Activated CD4-positive, alpha-beta memory T cell treated with anti-CD3 and anti-CD28 coated beads, Interleukin-2, amount 10 ng/mL, durations not matched to agents 7 days and 5 days (primary cell): Measurements from ENCODE around the gene CELA2A. TPM values are rescaled to one million over a fixed set of nuclear protein-coding genes. Genes with fewer than 3 reads are reported as not detected.
A peak's percentile ranks its signal among the peaks of the same experiment; 100 is the strongest.

Experiments
- CTCF ChIA-PET: fragments of 350-600 bp; sonication (Branson Sonifier 250); formaldehyde crosslinking; loops from one replicate; lab custom pipeline; 2021; ENCODE audit warnings: antibody characterized with exemption, inconsistent platforms; lab: Charles Lee
- POLR2A ChIA-PET: fragments of 350-600 bp; sonication (Branson Sonifier 250); formaldehyde crosslinking; loops from one replicate; lab custom pipeline; 2021; ENCODE audit warnings: antibody characterized with exemption; lab: Charles Lee
- DNase-seq: peaks from one replicate; pipeline ENCODE4 v3.0.0-alpha.2; 2020
- H3K27ac Mint-ChIP-seq: one replicate; pipeline ENCODE4 v1.8.0; 2021; ENCODE audit warnings: mild to moderate bottlenecking, mixed read lengths
- H3K27me3 Mint-ChIP-seq: one replicate; pipeline ENCODE4 v1.8.0; 2021; ENCODE audit warnings: mixed read lengths
- H3K36me3 Mint-ChIP-seq: one replicate; pipeline ENCODE4 v1.8.0; 2021; ENCODE audit warnings: low read depth, mixed read lengths
- H3K4me1 Mint-ChIP-seq: one replicate; pipeline ENCODE4 v1.8.0; 2021; ENCODE audit warnings: mixed read lengths
- H3K4me3 Mint-ChIP-seq: one replicate; pipeline ENCODE4 v1.8.0; 2021; ENCODE audit warnings: mild to moderate bottlenecking, mixed read lengths
- H3K9me3 Mint-ChIP-seq: one replicate; pipeline ENCODE4 v1.8.0; 2021; ENCODE audit warnings: mixed read lengths
- total RNA-seq, 2 experiments: library from RNA; stranded (reverse); gene quantifications; one replicate each; pipeline ENCODE4 v1.2.3, GENCODE V29; 2021

CELA2A gene
- total RNA-seq, 2 experiments from 2014 or later, result not detected

DNA sequence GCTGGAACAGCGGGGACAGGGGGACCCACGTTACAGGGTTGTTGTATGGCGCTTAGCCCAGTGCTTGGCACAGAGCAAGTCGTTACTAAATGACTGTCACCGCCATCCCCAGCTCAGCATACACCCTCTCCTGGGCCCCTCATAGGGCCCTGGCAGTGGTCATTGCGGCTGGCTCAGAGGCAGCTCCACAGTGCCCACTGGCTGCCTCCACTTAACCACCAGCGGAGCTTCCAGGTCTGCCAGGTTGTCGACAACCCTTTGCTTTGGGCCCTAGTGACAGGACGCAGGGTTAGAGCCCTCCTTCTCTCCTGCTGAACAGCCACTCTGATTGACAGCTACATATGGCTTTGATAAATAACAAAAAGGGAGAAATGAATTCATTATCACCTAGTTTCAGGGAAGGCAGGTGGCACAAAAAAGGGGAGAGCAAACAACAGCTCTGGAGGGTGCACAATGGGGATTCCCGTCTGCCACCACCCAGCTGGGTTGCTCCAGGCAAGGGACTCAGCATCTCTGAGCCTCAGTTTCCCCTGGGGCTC, 42.0 kb upstream of the CELA2A start:
- DNase-seq, result no peak
- Mint-ChIP-seq H3K4me1 (peaks cover 74% of the 10 kb centered on the region), H3K27ac (no peak overlapping the region), H3K36me3 (peaks cover 54% of the 10 kb centered on the region), H3K9me3 (no peaks in the 10 kb centered on the region), H3K4me3 (no peak overlapping the region), H3K27me3 (no peaks in the 10 kb centered on the region)
- ChIA-PET CTCF (interaction anchor here (0.6 to 1.6 kb wide), 2 partner anchors 9 to 91 kb away, joined by 3 to 6 read pairs; no protein-coding TSS in a partner anchor), POLR2A (interaction anchor here (1.0 to 2.1 kb wide), 2 partner anchors 12 to 20 kb away, joined by 3 to 5 read pairs; no protein-coding TSS in a partner anchor)

DNA sequence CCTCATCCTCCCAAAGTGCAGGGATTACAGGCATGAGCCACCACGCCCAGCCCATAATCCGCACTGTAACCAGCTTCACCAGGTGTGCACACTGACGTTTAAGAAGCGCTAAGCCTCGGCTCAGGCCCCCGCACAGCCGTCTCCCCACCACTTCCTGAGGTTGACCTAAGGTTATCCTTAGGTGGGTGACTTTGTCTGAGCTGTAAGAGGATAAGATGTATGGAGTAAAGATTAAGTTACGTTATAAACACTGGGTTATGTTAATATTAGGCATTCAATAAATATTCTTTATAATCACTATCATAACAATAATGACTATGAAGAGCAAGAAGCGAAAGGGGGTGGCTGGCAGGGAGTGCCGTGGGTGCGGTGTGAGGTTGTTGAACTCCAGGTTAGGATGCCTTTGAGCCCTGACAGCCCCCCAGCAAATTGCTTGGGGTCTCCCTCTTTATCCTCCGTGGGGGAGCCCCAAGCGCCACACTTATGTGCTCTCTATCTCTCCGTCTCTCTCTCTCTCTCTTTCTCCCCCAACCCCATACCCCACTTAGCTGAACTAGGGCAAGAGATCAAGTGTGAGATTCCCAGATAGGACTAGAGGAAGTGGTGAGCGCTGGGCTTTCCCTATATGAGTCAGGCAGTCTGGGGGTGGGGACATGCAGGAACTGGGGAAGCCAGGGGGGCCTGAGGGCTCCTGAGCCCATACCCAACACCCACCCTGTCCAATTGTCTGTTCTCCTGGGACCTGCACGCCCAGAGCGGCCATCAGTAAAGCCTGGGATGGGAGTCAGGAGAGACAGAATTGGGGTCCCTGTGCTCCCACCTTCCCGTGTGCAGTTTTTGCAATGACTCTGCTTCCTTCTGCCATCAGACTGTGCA, 39.2 kb upstream of the CELA2A start:
- Mint-ChIP-seq H3K27ac (peak overlapping the region; percentile 87), H3K36me3 (peaks cover 59% of the 10 kb centered on the region), H3K9me3 (no peaks in the 10 kb centered on the region), H3K4me1 (peaks cover 75% of the 10 kb centered on the region), H3K4me3 (peak overlapping the region; percentile 51), H3K27me3 (no peaks in the 10 kb centered on the region)
- POLR2A ChIA-PET, result interaction anchor here (1.4 to 1.9 kb wide), 4 partner anchors 8 to 14 kb away, joined by 3 to 9 read pairs (median 6); no protein-coding TSS in a partner anchor
- CTCF ChIA-PET, result interaction anchor here (0.9 to 2.7 kb wide), 6 partner anchors 10 to 820 kb away, joined by 3 to 14 read pairs (median 3); no protein-coding TSS in a partner anchor
- DNase-seq, result peak; percentile 61

DNA sequence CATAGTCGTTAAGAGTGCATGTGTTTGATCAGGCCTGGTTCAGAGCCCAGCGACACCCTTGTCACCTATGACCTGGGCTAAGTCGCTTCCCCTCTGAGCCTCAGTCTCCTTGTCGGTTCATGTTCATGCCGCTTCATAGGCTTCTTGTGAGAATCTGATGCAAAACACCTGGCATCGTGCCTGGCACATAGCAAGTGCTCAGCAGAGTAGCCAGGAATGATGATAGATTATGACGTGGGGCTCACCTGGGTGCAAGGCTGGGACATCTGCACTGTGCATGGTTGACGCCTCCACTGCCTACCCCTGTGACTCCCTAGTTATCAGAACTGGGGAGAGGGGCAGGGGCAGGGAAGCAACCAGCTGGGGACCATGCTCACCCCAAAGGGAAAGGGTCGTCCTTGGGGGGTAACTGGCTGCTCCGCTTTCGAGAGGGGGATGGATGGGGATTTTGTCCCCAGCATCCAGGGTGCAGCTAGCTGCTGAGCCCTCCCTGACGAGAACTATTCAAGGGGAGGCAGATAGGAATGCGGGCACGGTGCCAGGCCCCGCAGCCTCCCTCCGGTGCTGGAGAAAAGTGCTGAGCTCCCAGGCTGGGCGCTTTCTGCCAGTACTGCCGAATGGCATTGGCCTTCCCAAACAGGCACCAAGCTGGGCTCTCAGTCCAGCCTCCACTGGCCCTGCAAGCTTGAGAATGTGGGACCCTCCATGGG, 37.6 kb upstream of the CELA2A start:
- Mint-ChIP-seq H3K9me3 (no peaks in the 10 kb centered on the region), H3K27ac (peak overlapping the region; percentile 47), H3K36me3 (peaks cover 50% of the 10 kb centered on the region), H3K27me3 (no peaks in the 10 kb centered on the region), H3K4me1 (peaks cover 62% of the 10 kb centered on the region), H3K4me3 (no peak overlapping the region)
- DNase-seq, result no peak
- ChIA-PET CTCF (interaction anchor here (0.6 to 2.7 kb wide), 5 partner anchors 12 to 170 kb away, joined by 3 to 14 read pairs (median 4); partner anchors contain the start of gene DNAJC16), POLR2A (interaction anchor here (2.5 kb wide), 1 partner anchor 9 kb away, joined by 7 read pairs; no protein-coding TSS in a partner anchor)

DNA sequence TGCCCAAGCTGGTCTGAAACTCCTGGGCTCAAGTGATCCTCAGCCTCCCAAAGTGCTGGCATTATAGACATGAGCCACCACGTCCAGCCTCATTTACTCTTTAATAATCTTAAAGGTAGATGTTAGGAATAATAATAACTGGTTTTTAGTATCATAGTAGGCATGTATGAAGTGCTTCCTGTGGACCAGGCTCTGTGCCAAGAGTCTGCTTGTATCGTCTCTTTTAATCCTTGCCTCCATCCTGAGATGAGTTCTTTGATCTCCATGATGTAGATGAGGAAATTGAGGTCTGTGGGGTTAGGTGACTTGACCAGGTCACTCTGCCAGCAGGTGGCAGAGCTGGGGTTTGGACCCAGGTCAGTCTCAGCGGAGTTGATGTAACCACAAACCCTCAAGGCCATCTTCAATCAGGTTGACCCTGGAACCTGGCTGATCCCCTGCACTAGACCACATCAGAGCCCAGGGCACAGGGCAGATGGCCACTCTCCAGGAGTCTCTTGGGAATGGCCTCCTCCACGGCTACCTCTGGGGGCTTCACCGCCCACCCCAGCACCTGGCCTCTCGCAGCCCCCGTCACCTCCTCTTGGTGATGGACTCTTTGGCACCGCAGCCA, 35.6 kb upstream of the CELA2A start:
- no peak for DNase-seq
- Mint-ChIP-seq H3K9me3 (no peaks in the 10 kb centered on the region), H3K4me1 (peaks cover 54% of the 10 kb centered on the region), H3K27me3 (no peaks in the 10 kb centered on the region), H3K36me3 (peaks cover 36% of the 10 kb centered on the region), H3K27ac (no peak overlapping the region), H3K4me3 (no peak overlapping the region)
- POLR2A ChIA-PET, result interaction anchor here (1.0 to 2.5 kb wide), 2 partner anchors 11 kb away, joined by 3 to 7 read pairs; no protein-coding TSS in a partner anchor
- CTCF ChIA-PET, result interaction anchor here (0.9 to 2.6 kb wide), 4 partner anchors 10 to 98 kb away, joined by 3 to 9 read pairs (median 4); no protein-coding TSS in a partner anchor

DNA sequence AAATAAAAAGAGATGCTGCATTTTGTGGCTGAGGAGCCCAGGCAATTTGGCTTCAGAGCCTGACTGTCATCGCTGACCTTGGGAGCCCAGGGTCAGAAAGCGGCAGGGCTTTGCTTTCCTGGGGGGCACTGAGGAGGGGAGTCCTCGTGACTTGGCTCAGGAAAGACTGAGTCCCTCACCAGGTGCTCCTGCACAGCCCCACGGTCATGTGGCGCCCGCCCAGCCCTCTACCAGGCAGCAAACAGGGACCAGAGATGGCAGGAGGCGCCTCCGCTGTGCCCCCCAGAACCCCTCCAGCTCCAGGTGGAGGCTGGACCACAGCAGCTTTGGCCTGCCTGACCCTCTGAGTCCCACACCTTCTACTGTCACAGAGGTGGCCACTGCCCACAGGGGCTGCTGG, 33.7 kb upstream of the CELA2A start:
- DNase-seq, result no peak
- ChIA-PET POLR2A (interaction anchor here (1.8 kb wide), 1 partner anchor 12 kb away, joined by 6 read pairs; no protein-coding TSS in a partner anchor), CTCF (no interaction called here)
- H3K9me3 Mint-ChIP-seq, result no peaks in the 10 kb centered on the region
- H3K27me3 Mint-ChIP-seq, result no peaks in the 10 kb centered on the region
- H3K4me3 Mint-ChIP-seq, result no peak overlapping the region
- H3K36me3 Mint-ChIP-seq, result peaks cover 40% of the 10 kb centered on the region
- H3K27ac Mint-ChIP-seq, result no peak overlapping the region
- H3K4me1 Mint-ChIP-seq, result peaks cover 43% of the 10 kb centered on the region

DNA sequence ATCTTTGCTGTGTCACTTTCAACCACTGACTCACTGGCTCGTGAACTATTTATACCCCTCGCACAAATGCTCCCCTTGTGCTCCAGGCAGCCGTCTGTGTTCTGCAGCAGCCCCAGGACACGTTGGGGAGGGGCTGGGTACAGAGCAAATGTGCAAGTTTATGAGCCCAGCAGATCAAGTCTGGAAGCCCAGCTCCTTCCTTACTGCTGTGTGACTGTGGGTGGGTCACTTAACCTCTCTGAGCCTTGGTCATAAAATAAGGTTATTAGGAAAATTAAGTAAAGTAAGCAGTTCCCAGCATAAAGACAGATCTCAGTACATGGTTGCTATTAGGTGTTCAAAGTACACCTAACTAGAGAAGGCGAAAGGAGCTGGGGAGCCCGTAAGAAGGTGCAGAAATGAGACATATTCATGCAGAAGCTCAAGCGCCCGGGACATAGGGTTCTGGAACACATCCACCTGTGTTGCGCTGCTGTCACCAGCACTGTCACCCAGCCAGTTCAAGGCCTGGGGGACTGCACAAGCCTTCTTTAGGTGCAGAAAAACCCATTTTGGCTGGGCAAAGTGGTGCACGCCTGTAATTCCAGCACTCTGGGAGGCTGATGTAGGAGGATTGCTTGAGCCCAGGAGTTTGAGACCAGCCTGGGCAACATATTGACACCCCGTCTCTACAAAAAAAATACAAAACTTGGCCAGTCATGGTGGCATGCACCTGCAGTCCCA, 33.0 kb upstream of the CELA2A start:
- Mint-ChIP-seq H3K4me1 (peaks cover 40% of the 10 kb centered on the region), H3K4me3 (no peak overlapping the region), H3K9me3 (no peaks in the 10 kb centered on the region), H3K36me3 (peaks cover 45% of the 10 kb centered on the region), H3K27ac (no peak overlapping the region), H3K27me3 (no peaks in the 10 kb centered on the region)
- ChIA-PET CTCF (interaction anchor here (1.0 kb wide), 1 partner anchor 100 kb away, joined by 4 read pairs; no protein-coding TSS in a partner anchor), POLR2A (interaction anchor here (1.8 to 1.9 kb wide), 2 partner anchors 12 to 13 kb away, joined by 5 to 6 read pairs; no protein-coding TSS in a partner anchor)
- DNase-seq, result no peak

DNA sequence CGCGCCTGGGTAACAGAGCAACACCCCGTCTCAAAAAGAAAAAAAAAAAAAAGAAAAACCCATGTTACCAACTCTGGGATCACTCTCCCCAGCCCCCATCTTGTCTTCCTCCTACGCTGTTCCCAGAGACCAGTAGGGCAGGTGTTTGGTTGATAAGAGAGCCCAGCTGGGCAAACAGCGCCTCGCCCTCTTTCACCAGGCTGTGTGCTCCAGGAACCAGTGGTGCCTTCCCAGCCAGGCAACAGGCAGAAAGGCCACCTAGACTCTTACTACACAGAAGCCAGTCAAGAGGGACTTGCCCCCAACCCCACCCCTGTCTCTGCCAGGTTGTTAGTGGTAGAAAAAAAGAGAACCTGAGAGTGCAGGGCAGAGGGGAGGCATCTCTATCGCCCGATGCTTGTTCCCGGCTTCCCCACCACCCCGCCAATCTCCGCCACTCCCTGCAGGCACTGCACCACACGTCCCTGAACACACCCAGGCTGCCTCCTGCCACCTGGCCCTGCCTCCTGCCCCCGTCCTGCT, 32.3 kb upstream of the CELA2A start:
- Mint-ChIP-seq H3K9me3 (no peaks in the 10 kb centered on the region), H3K27me3 (no peaks in the 10 kb centered on the region), H3K27ac (no peak overlapping the region), H3K4me1 (peaks cover 35% of the 10 kb centered on the region), H3K36me3 (peaks cover 43% of the 10 kb centered on the region), H3K4me3 (no peak overlapping the region)
- DNase-seq, result no peak
- CTCF ChIA-PET, result interaction anchor here (1.0 kb wide), 1 partner anchor 101 kb away, joined by 4 read pairs; no protein-coding TSS in a partner anchor
- POLR2A ChIA-PET, result interaction anchor here (1.9 kb wide), 1 partner anchor 12 kb away, joined by 5 read pairs; no protein-coding TSS in a partner anchor

DNA sequence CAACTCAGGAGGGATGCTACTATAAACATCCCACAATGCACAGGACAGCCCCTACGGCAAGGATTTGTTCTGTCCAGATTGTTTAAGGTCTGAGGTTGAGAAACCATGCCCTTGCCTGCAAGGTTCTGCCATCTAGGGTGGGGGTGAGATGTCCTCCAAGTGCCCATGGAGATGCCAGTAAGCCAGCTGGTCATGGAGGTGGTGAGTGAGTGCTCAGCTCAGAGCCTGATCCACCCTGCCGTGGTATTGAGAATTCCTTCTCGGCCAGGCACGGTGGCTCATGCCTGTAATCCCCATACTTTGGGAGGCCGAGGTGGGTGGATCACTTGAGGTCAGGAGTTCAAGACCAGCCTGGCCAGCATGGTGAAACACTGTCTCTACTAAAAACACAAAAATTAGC, 31.6 kb upstream of the CELA2A start:
- no peak for DNase-seq
- Mint-ChIP-seq H3K36me3 (peaks cover 43% of the 10 kb centered on the region), H3K9me3 (no peaks in the 10 kb centered on the region), H3K27ac (no peak overlapping the region), H3K4me1 (peaks cover 28% of the 10 kb centered on the region), H3K4me3 (no peak overlapping the region), H3K27me3 (no peaks in the 10 kb centered on the region)
- ChIA-PET POLR2A (interaction anchor here (1.7 to 1.9 kb wide), 2 partner anchors 8 to 13 kb away, joined by 5 to 6 read pairs; no protein-coding TSS in a partner anchor), CTCF (interaction anchor here (8.5 kb wide), 1 partner anchor 101 kb away, joined by 124 read pairs; no protein-coding TSS in a partner anchor)

DNA sequence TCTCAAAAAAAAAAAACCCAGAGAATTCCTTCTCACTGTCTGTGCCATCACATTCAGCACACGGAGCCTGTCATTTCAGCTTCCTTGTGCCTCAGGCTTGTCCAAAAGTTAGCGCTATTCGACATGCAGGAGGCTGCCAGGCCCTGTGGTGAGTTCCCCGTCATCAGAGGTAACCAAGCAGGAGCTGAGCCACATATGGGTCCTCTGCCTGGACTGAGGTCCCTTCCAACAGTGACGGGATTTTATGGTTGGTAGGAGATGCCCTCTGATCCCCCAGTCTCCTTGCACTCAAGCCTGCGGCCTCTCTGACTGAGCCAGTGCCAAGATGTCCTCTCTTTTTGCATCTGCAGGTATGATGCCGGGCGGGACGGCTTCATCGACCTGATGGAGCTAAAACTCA, 31.0 kb upstream of the CELA2A start:
- H3K27me3 Mint-ChIP-seq, result no peaks in the 10 kb centered on the region
- CTCF ChIA-PET, result interaction anchor here (0.9 to 8.5 kb wide), 2 partner anchors 102 to 121 kb away, joined by 3 to 124 read pairs; no protein-coding TSS in a partner anchor
- no peak overlapping the region for H3K4me3 Mint-ChIP-seq
- POLR2A ChIA-PET, result interaction anchor here (1.7 to 3.5 kb wide), 2 partner anchors 9 to 14 kb away, joined by 6 to 11 read pairs; no protein-coding TSS in a partner anchor
- no peak for DNase-seq
- H3K36me3 Mint-ChIP-seq, result peaks cover 45% of the 10 kb centered on the region
- H3K9me3 Mint-ChIP-seq, result no peaks in the 10 kb centered on the region
- peaks cover 25% of the 10 kb centered on the region for H3K4me1 Mint-ChIP-seq
- no peak overlapping the region for H3K27ac Mint-ChIP-seq

DNA sequence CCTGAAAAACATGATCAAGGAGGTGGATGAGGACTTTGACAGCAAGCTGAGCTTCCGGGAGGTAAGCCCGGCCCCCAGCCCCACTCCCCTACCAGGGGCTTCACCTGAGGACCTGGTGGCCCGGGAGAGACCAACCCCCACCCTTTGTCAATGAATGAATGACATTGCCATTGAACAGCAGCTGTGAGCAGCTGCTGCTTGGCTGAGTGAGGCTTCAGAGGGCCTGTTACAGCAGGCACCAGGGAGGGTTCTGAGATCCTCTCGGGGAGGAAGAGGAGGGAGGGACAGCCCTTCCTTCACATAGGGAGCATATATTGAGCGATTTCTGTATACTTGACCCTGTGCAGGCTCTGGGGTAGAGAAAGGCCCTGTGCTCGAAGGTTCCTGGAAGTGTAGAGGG, 30.6 kb upstream of the CELA2A start:
- H3K4me1 Mint-ChIP-seq, result peaks cover 24% of the 10 kb centered on the region
- DNase-seq, result no peak
- H3K36me3 Mint-ChIP-seq, result peaks cover 41% of the 10 kb centered on the region
- peak overlapping the region; percentile 73 for H3K27ac Mint-ChIP-seq
- CTCF ChIA-PET, result interaction anchor here (0.9 to 8.5 kb wide), 2 partner anchors 102 to 121 kb away, joined by 3 to 124 read pairs; no protein-coding TSS in a partner anchor
- no peak overlapping the region for H3K4me3 Mint-ChIP-seq
- no peaks in the 10 kb centered on the region for H3K27me3 Mint-ChIP-seq
- H3K9me3 Mint-ChIP-seq, result no peaks in the 10 kb centered on the region
- POLR2A ChIA-PET, result interaction anchor here (0.8 to 3.5 kb wide), 3 partner anchors 9 to 14 kb away, joined by 3 to 11 read pairs (median 6); no protein-coding TSS in a partner anchor
